Right atrium auricular region (tissue), 2 donors: Measurements from ENCODE around the gene CWF19L2. TPM values are rescaled to one million over a fixed set of nuclear protein-coding genes. Genes with fewer than 3 reads are reported as not detected.
"Not testable (repeated sequence)": the region's sequence is repeated elsewhere in the genome, so short reads cannot be mapped to it uniquely, and the experiment has no call there.

Experiments
- DNase-seq: peaks from one replicate; pipeline ENCODE4 v3.0.0-alpha.2; 2019; ENCODE audit warnings: low spot score
- H3K27ac ChIP-seq, 2 donors: fragments of 200-600 bp; sonication (generic); 1 replicate in 1 of 2; 2 replicates in 1 of 2; pipeline ENCODE4 v1.5.1; 2016 to 2019
- H3K27me3 ChIP-seq, 2 donors: fragments of 200-600 bp; sonication (generic); one replicate each; pipeline versions ENCODE4 v1.5.1 to v1.6.0; 2017 to 2019
- H3K36me3 ChIP-seq: fragments of 200-600 bp; sonication (generic); one replicate; pipeline ENCODE4 v1.5.1; 2016
- H3K4me1 ChIP-seq, 2 donors: fragments of 200-600 bp; sonication (generic); one replicate each; pipeline versions ENCODE4 v1.5.1 to v1.6.0; 2017 to 2019
- H3K4me3 ChIP-seq, 2 donors: fragments of 200-600 bp; sonication (generic); 1 replicate in 1 of 2; 2 replicates in 1 of 2; pipeline ENCODE4 v1.5.1; 2017 to 2019; ENCODE audit warnings: mild to moderate bottlenecking in 1 of 2, moderate library complexity in 1 of 2
- H3K9me3 ChIP-seq, 2 donors: fragments of 200-600 bp; sonication (generic); one replicate each; pipeline ENCODE4 v1.5.1; 2019
- CTCF ChIP-seq, 2 donors: fragments of 200-600 bp; sonication (generic); IDR thresholded peaks; one replicate each; pipeline ENCODE4 v1.5.1; 2019; ENCODE audit warnings: antibody characterized with exemption in 2 of 2
- total RNA-seq, 2 donors: library from RNA; depleted of rRNA; stranded (reverse); fragments of >200 nt; gene quantifications; one replicate each; pipeline ENCODE4 v1.1.0, GENCODE V29; 2016

CWF19L2 gene
- total RNA-seq, 2 donors from 2014 or later: 6.6 to 7.4 TPM

DNA sequence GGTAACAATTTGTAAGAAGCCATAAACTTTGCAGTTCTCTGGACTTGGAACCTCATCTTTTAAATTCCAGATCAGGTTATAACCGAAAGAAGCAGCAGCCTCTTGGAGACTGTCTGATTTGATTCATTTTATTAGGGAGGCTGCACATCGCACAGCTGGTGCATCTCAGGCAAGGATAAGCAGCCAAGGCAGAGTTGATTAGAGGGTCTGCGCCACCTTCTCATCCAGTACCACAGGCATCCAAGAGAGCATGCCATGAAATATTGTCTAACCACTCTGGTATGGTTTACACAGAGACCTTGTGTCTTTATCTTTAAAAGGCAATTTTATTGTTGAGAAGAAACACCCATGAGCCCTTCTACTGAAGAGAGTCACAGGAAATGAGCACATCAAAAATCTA, 16.2 kb upstream of the CWF19L2 start:
- Histone ChIP-seq H3K27me3 (no peaks in the 10 kb centered on the region), H3K27ac (no peak overlapping the region), H3K4me1 (no peaks in the 10 kb centered on the region), H3K4me3 (no peak overlapping the region), H3K9me3 (no peaks in the 10 kb centered on the region), H3K36me3 (no peaks in the 10 kb centered on the region)
- no peak for DNase-seq
- no peak for TF ChIP-seq CTCF (IDR thresholded peaks at IDR 0.05)

DNA sequence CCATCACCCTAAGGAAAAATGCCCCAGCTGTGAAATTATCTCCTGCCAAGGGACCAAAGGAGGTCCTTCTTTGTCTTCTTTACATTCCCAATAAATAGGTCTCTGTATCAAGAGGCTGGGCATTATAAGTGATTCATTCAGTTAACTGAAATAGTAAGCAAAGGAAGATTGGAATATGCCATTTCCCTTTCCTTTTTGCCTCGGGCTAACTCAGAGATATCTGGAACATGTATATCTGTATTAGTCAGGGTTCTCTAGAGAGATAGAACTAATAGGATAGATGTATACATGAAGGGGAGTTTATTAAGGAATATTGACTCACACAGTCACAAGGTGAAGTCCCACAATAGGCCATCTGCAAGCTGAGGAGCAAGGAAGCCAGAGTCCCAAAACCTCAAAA, 15.3 kb upstream of the CWF19L2 start:
- no peaks in the 10 kb centered on the region for H3K27me3 ChIP-seq

GRCh38 chr11:107468596-107468995, 11.0 kb upstream of the CWF19L2 start:
- DNase-seq: no peak
- no peaks in the 10 kb centered on the region for H3K4me1 ChIP-seq
- H3K27ac ChIP-seq: no peak overlapping the region
- no peak for TF ChIP-seq CTCF (IDR thresholded peaks at IDR 0.05)
- no peaks in the 10 kb centered on the region for H3K36me3 ChIP-seq
- no peaks in the 10 kb centered on the region for H3K27me3 ChIP-seq
- no peak overlapping the region for H3K4me3 ChIP-seq
- H3K9me3 ChIP-seq: no peaks in the 10 kb centered on the region

More for the DNA sequence above, 15.3 kb upstream of the CWF19L2 start:
- Histone ChIP-seq H3K27ac (no peak overlapping the region), H3K9me3 (no peaks in the 10 kb centered on the region), H3K36me3 (no peaks in the 10 kb centered on the region), H3K4me3 (no peak overlapping the region), H3K4me1 (no peaks in the 10 kb centered on the region)
- TF ChIP-seq CTCF (IDR thresholded peaks at IDR 0.05): no peak
- DNase-seq: no peak

DNA sequence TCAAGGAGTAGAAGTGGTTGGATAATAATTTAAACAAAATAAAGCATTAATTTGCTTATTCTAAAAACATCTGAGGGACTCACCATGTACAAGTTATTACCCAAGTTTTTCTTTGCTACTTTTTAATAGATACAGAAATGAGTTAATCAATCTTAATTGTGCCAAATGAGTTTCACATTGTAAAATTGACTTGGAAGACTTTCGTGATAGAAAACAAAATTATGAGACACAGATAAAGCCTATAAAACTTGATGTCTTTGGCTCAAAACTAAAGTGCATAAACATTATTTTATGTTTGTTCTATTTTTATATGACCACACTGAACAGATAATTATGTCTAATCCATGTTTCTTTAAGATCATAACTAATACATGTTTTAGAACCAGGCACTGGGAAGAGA, 10.1 kb upstream of the CWF19L2 start:
- DNase-seq: no peak
- H3K27me3 ChIP-seq: no peaks in the 10 kb centered on the region
- H3K4me3 ChIP-seq: no peak overlapping the region
- no peak for TF ChIP-seq CTCF (IDR thresholded peaks at IDR 0.05)
- H3K27ac ChIP-seq: no peak overlapping the region
- no peaks in the 10 kb centered on the region for H3K9me3 ChIP-seq
- H3K4me1 ChIP-seq: no peaks in the 10 kb centered on the region
- no peaks in the 10 kb centered on the region for H3K36me3 ChIP-seq

DNA sequence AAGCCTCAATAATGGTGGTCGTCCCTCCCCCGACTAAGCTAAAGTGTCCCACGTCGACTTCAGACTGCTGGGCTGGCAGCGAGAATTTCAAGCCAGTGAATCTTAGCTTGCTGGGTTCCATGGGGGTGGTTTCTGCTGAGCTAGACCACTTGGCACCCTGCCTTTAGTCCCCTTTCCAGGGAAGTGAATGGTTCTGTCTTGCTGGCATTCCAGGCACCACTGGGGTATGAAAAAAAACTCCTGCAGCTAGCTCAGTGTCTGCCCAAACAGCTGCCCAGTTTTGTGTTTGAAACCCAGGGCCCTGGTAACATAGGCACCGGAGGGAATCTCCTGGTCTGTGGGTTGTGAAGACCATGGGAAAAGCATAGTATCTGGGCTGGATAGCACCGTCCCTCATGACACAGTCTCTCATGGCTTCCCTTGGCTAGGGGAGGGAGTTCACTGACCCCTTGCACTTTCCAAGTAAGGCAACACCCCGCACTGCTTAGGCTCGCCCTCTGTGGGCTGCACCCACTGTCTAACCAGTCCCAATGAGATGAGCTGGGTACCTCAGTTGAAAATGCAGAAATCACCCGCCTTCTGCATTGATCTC, 8.7 kb upstream of the CWF19L2 start:
- H3K4me1 ChIP-seq, H3K36me3 ChIP-seq: not testable (repeated sequence)

GRCh38 chr11:107457205-107457557, 444 bp downstream of the CWF19L2 start:
- Histone ChIP-seq H3K9me3 (no peaks in the 10 kb centered on the region), H3K4me3 (peak overlapping the region; percentile 61 to 83), H3K27ac (peak overlapping the region; percentile 62 to 84), H3K4me1 (peaks cover 0 to 16% of the 10 kb centered on the region in 2 donors), H3K36me3 (peaks cover 20% of the 10 kb centered on the region), H3K27me3 (no peaks in the 10 kb centered on the region)
- no peak for TF ChIP-seq CTCF (IDR thresholded peaks at IDR 0.05)
- no peak for DNase-seq

More for the DNA sequence above, 8.7 kb upstream of the CWF19L2 start:
- H3K27me3 ChIP-seq, H3K27ac ChIP-seq, DNase-seq, H3K9me3 ChIP-seq, H3K4me3 ChIP-seq: not testable (repeated sequence)
